ENCODE measurements around the gene HOXA7.

- TF ChIP-seq POLR2A (IDR thresholded peaks at IDR 0.05) (no peak), CTCF (IDR thresholded peaks at IDR 0.05) (no peak)
Observed at GRCh38 chr7:27182861-27183681, 26.6 kb upstream of the HOXA7 start.

Data from Peyer's patch (tissue), 4 donors.